Lung (tissue), 12 donors: Measurements from ENCODE around the gene NAV2. TPM values are rescaled to one million over a fixed set of nuclear protein-coding genes. Genes with fewer than 3 reads are reported as not detected.

ENCODE experiments used
- ATAC-seq: fragments of 200-7000 bp; cut with Tn5 transposase; one replicate; pipeline ENCODE4 v1.9.1; 2020; ENCODE audit warnings: moderate number of reproducible peaks; ENCODE audit not compliant: insufficient read depth, low FRiP score
- DNase-seq, 3 donors: peaks; one replicate each; pipeline ENCODE4 v3.0.0-alpha.2; 2013 to 2017
- H3K27ac ChIP-seq, 2 donors: one replicate each; pipeline ENCODE4 v1.5.1; 2013; ENCODE audit warnings: mild to moderate bottlenecking in 2 of 2, moderate library complexity in 2 of 2, control low read depth in 1 of 2, inconsistent platforms in 1 of 2, low read depth in 1 of 2, low read length in 1 of 2
- H3K27me3 ChIP-seq, 3 donors: one replicate each; pipeline ENCODE4 v1.5.1; 2013; ENCODE audit warnings: low read length in 2 of 3; ENCODE audit not compliant: control insufficient read depth in 3 of 3, insufficient read depth in 3 of 3
- H3K36me3 ChIP-seq, 4 donors: one replicate each; pipeline ENCODE4 v1.5.1; 2013; ENCODE audit warnings: low read length in 4 of 4, mild to moderate bottlenecking in 1 of 4, moderate library complexity in 1 of 4; ENCODE audit not compliant: control insufficient read depth in 4 of 4, insufficient read depth in 4 of 4
- H3K4me1 ChIP-seq, 5 donors: one replicate each; pipeline ENCODE4 v1.5.1; 2013; ENCODE audit warnings: low read length in 5 of 5, mild to moderate bottlenecking in 2 of 5, moderate library complexity in 1 of 5; ENCODE audit not compliant: control insufficient read depth in 5 of 5, insufficient read depth in 5 of 5
- H3K4me3 ChIP-seq: one replicate; pipeline ENCODE4 v1.5.1; 2013; ENCODE audit warnings: mild to moderate bottlenecking, control low read depth, moderate library complexity
- H3K9ac ChIP-seq, 2 donors: one replicate each; pipeline ENCODE4 v1.5.1; 2013; ENCODE audit warnings: low read length in 2 of 2, control low read depth in 1 of 2; ENCODE audit not compliant: insufficient read depth in 1 of 2
- H3K9me3 ChIP-seq, 4 donors: one replicate each; pipeline ENCODE4 v1.5.1; 2013; ENCODE audit warnings: low read length in 3 of 4, mild to moderate bottlenecking in 1 of 4, moderate library complexity in 1 of 4; ENCODE audit not compliant: control insufficient read depth in 4 of 4, insufficient read depth in 3 of 4
- CTCF ChIP-seq: IDR thresholded peaks from 2 replicates; pipeline ENCODE4 v1.5.1; 2012; ENCODE audit warnings: mild to moderate bottlenecking; ENCODE audit errors: control extremely low read depth, extremely low read depth
- WGBS, 2 donors: extraction: QIAGEN DNeasy Blood & Tissue Kit; methylation state at CpG; one replicate each; pipeline ENCODE4 v1.1.7; 2013; 5-methylcytosine and 5-hydroxymethylcytosine counted together
- polyA plus RNA-seq, 2 donors: library from polyadenylated mRNA; stranded (reverse); fragments of 200-250 nt; gene quantifications; one replicate each; pipeline ENCODE4 v1.2.1, GENCODE V29; 2013
- total RNA-seq, 2 donors: library from RNA; depleted of rRNA in 1 of 2; stranded (reverse); fragments of >200 nt in 1 of 2; gene quantifications; one replicate each; pipeline ENCODE4 v1.2.1, GENCODE V29; 2014 to 2021
- donor health status: control.
- donor health status: control.
- donor health status: Bipolar disorder and iron deficiency.
- donor health status: healthy.
- donor health status: DM: yes; HTN: yes; CAD: no.

NAV2 gene
- total and polyA plus RNA-seq, 4 donors = 6.8 to 47.9 (median 20.2) TPM

- H3K4me3 ChIP-seq = no peak overlapping the region
- no peak overlapping the region for H3K9ac ChIP-seq
- H3K27me3 ChIP-seq = peaks cover 0 to 13% (median 0%) of the 10 kb centered on the region in 3 donors
- DNase-seq = no peak
- 43 to 62% methylated on average over 6 of the region's 6 CpGs for WGBS, 2 donors
- TF ChIP-seq CTCF = no peak
- H3K36me3 ChIP-seq = no peaks in the 10 kb centered on the region
- peaks cover 13 to 48% (median 24%) of the 10 kb centered on the region in 5 donors for H3K4me1 ChIP-seq
- ATAC-seq = no peak
- no peaks in the 10 kb centered on the region for H3K9me3 ChIP-seq
- H3K27ac ChIP-seq = peak overlapping the region; percentile 2 to 80
Measured at GRCh38 chr11:19715373-19715772, 2.7 kb downstream of the NAV2 start.

DNA sequence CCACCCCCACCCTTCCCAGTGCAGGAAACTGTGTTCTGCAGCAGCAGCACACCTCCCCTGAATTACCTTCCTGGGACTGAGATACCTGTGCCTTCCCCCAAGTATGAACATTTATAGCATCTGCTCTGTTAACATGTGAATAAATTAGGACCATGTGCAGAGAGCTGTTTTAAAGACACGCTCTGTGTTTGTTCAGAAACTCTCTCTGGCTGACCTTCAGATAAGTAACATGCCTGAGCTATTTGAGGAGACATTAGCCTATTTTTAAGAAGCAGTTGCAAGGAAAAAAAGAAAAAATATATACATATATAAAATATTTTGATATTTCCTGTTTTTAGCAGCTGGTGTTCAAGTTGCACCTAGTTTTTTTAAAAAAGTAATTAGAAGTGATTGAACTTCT is 5.4 kb downstream of the NAV2 start:
- Histone ChIP-seq H3K36me3 (no peaks in the 10 kb centered on the region), H3K4me1 (peaks cover 13 to 38% (median 19%) of the 10 kb centered on the region in 5 donors), H3K27ac (peak overlapping the region in 1 of 2 donors; percentile 22), H3K9me3 (no peaks in the 10 kb centered on the region), H3K4me3 (no peak overlapping the region), H3K9ac (no peak overlapping the region), H3K27me3 (peaks cover 0 to 13% (median 0%) of the 10 kb centered on the region in 3 donors)
- TF ChIP-seq CTCF = no peak
- DNase-seq = no peak
- 79 to 82% methylated on average over 1 of the region's 1 CpG for WGBS, 2 donors
- ATAC-seq = no peak

GRCh38 chr11:19718951-19719350 is 6.3 kb downstream of the NAV2 start:
- peaks cover 11 to 38% (median 19%) of the 10 kb centered on the region in 5 donors for H3K4me1 ChIP-seq
- H3K36me3 ChIP-seq = no peaks in the 10 kb centered on the region
- peaks cover 0 to 7% (median 0%) of the 10 kb centered on the region in 3 donors for H3K27me3 ChIP-seq
- H3K9ac ChIP-seq = no peak overlapping the region
- H3K9me3 ChIP-seq = no peaks in the 10 kb centered on the region
- WGBS, 2 donors = 93 to 96% methylated on average over 4 of the region's 4 CpGs
- no peak overlapping the region for H3K4me3 ChIP-seq
- no peak for ATAC-seq
- DNase-seq = peak in 2 of 3 donors; percentile 48 to 61
- peak overlapping the region in 1 of 2 donors; percentile 58 for H3K27ac ChIP-seq
- TF ChIP-seq CTCF = no peak

DNA sequence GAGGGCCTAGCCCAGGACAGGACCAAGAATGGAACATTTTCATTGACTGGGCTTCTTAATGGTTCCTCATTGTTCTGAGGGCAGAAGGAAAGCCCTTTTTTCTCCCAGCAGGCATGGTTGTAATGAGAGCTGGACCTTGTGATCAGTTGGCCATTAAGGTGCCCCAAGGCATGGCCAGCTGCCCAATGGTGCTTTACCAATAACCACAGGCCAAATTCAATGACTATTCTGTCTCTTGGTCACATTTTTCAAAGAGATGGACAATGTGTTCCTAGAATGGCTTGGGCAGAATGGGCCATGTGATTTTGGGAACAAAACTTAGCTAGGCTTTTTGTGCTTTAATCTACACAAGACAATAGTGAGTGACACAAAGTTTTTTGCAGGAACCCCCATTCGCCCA is 7.3 kb downstream of the NAV2 start:
- TF ChIP-seq CTCF = no peak
- Histone ChIP-seq H3K27me3 (peaks cover 0 to 2% (median 0%) of the 10 kb centered on the region in 3 donors), H3K9me3 (no peaks in the 10 kb centered on the region), H3K36me3 (no peaks in the 10 kb centered on the region), H3K27ac (peak overlapping the region in 1 of 2 donors; percentile 38), H3K9ac (no peak overlapping the region), H3K4me1 (peaks cover 5 to 29% (median 15%) of the 10 kb centered on the region in 5 donors), H3K4me3 (no peak overlapping the region)
- ATAC-seq = no peak
- no peak for DNase-seq
- WGBS, 2 donors = 96% methylated on average over 1 of the region's 1 CpG
